Loucy (cell line): ENCODE data around the gene GFRA1.

Experiments used
- CTCF ChIP-seq: fragments of 200-600 bp; sonication (generic); conservative IDR thresholded peaks from 2 replicates; pipeline ENCODE4 v1.5.1; 2014; ENCODE audit warnings: mild to moderate bottlenecking, antibody characterized with exemption, low read length
- EZH2phosphoT487 ChIP-seq: fragments of 200-600 bp; IDR thresholded peaks from 2 replicates; pipeline ENCODE4 v1.6.1; 2018; ENCODE audit warnings: antibody characterized with exemption, mild to moderate bottlenecking, moderate library complexity, borderline replicate concordance

- TF ChIP-seq CTCF (no peak), EZH2phosphoT487 (no peak)
Observed at GRCh38 chr10:116311016-116311415, 38.0 kb upstream of the GFRA1 start.
